Measurements from ENCODE around the gene FBXO9.
"Not testable (repeated sequence)": the region's sequence is repeated elsewhere in the genome, so short reads cannot be mapped to it uniquely, and the experiment has no call there.

Gene FBXO9

GRCh38 chr6:53048431-53049195 is 16.6 kb upstream of the FBXO9 start:
- peak; percentile 85 for DNase-seq

GRCh38 chr6:53049415-53049814 is 15.8 kb upstream of the FBXO9 start:
- DNase-seq = no peak

- DNase-seq = not testable (repeated sequence)
Observed at GRCh38 chr6:53052152-53052551, 13.1 kb upstream of the FBXO9 start.

- DNase-seq = no peak
Observed at GRCh38 chr6:53054532-53054931, 10.7 kb upstream of the FBXO9 start.

GRCh38 chr6:53055873-53056272 is 9.3 kb upstream of the FBXO9 start:
- DNase-seq = peak; percentile 37

- no peak for DNase-seq
Observed at GRCh38 chr6:53056273-53056672, 8.9 kb upstream of the FBXO9 start.

- no peak for DNase-seq
Observed at GRCh38 chr6:53058388-53059195, 6.6 kb upstream of the FBXO9 start.

GRCh38 chr6:53059648-53060589 is 5.3 kb upstream of the FBXO9 start:
- no peak for DNase-seq

- DNase-seq = no peak
Observed at GRCh38 chr6:53062169-53062539, 3.0 kb upstream of the FBXO9 start.

- DNase-seq = not testable (repeated sequence)
Observed at GRCh38 chr6:53064255-53064654, 949 bp upstream of the FBXO9 start.

GRCh38 chr6:53064726-53065265 is 408 bp upstream of the FBXO9 start:
- DNase-seq = peak; percentile 98

- peak; percentile 26 for DNase-seq
Observed at GRCh38 chr6:53066077-53066417, 843 bp downstream of the FBXO9 start.

GRCh38 chr6:53066874-53067706 is 1.9 kb downstream of the FBXO9 start:
- DNase-seq = no peak

GRCh38 chr6:53067849-53068361 is 2.7 kb downstream of the FBXO9 start:
- no peak for DNase-seq

- no peak for DNase-seq
Observed at GRCh38 chr6:53069427-53069826, 4.2 kb downstream of the FBXO9 start.

GRCh38 chr6:53070806-53071205 is 5.6 kb downstream of the FBXO9 start:
- DNase-seq = no peak

GRCh38 chr6:53074347-53074746 is 9.1 kb downstream of the FBXO9 start:
- DNase-seq = no peak

GRCh38 chr6:53080813-53081212 is 15.6 kb downstream of the FBXO9 start:
- no peak for DNase-seq

- DNase-seq = no peak
Observed at GRCh38 chr6:53086302-53086701, 21.1 kb downstream of the FBXO9 start.

- DNase-seq = no peak
Observed at GRCh38 chr6:53089948-53090347, 24.7 kb downstream of the FBXO9 start.

GRCh38 chr6:53090576-53090975 is 25.4 kb downstream of the FBXO9 start:
- no peak for DNase-seq

- no peak for DNase-seq
Observed at GRCh38 chr6:53095270-53095669, 30.1 kb downstream of the FBXO9 start.
